Forelimb muscle (tissue), 1 donor: Measurements from ENCODE around the gene PP2D1. TPM values are rescaled to one million over a fixed set of nuclear protein-coding genes. Genes with fewer than 3 reads are reported as not detected.
"Not testable (repeated sequence)": the region's sequence is repeated elsewhere in the genome, so short reads cannot be mapped to it uniquely, and the experiment has no call there.

ENCODE experiments used
- DNase-seq: peaks from one replicate; pipeline ENCODE4 v3.0.0-alpha.2; 2013; ENCODE audit warnings: low read depth
- polyA plus RNA-seq: library from polyadenylated mRNA; unstranded; fragments of 120-200 nt; gene quantifications from one replicate; pipeline ENCODE4 v1.2.1, GENCODE V29; 2013; ENCODE audit not compliant: insufficient read length

PP2D1 gene
- polyA plus RNA-seq, 1 donor, result 0.39 TPM

DNA sequence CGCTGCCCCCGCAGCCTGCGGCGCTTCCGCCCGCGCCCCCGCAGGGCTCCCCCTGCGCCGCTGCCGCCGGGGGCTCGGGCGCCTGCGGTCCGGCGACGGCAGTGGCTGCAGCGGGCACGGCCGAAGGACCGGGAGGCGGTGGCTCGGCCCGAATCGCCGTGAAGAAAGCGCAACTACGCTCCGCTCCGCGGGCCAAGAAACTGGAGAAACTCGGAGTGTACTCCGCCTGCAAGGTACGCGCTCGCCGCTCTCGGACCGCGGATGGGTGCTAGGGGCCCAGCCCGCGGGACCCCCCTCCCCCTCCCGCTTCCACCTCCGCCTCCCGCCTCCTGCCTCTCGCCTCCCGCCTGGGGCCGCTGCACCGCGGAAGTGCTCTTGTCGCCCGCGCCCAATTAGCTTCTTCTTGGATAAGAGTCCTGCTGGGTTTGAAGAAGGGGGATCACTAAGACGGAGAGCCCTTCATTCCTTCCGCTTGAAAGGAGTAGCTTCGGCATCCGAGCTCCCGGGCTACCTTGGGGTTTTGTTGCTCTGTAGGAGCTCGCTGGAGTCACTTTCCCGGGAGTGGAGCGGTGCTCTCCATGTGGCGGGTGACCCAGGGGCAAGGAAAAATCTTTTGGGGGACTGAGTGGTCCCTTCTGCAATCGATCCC lies 28.6 kb upstream of the PP2D1 start:
- peak; percentile 44 for DNase-seq

- no peak for DNase-seq
These were observed 27.9 kb upstream of the PP2D1 start, which contains the start of gene KAT2B for GRCh38 chr3:20039765-20040547. Gene KAT2B (plus strand): TSS chr3:20040446. CDS start chr3:20040478, 32 bp downstream.

DNA sequence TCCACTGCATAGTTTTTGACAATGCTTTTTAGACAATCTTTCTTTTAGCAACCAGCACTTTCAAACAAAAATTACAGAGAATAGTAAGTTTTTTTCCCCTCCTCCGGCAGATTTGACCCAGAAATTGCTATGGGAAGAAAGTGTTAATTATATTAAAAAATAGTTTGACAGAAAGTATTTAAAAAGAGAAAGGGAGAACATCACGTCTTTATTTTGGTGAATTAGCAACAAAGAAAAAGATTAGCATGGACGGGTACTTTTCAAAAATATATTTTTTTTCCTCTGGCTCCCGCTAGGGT lies 27.4 kb upstream of the PP2D1 start:
- DNase-seq, result no peak

GRCh38 chr3:20038699-20039465 lies 26.8 kb upstream of the PP2D1 start:
- DNase-seq, result no peak

- no peak for DNase-seq
These were observed 25.4 kb upstream of the PP2D1 start for GRCh38 chr3:20037255-20037996.

- no peak for DNase-seq
These were observed 23.0 kb upstream of the PP2D1 start for GRCh38 chr3:20035019-20035418.

DNA sequence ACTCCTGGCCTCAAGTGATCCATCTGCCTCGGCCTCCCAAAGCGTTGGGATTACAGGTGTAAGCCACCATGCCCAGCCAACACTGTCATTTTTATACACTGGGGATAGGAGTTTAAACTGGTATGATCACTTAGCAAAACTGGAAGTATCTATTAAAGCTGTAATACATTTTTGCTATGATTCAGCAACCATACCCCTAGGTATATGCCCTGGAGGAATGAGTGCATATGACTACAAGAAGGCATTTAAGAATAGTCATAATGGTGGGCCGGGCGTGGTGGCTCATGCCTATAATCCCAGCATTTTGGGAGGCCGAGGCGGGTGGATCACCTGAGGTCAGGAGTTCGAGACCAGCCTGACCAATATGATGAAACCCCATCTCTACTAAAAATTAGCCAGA lies 19.9 kb upstream of the PP2D1 start:
- not testable (repeated sequence) for DNase-seq

GRCh38 chr3:20028905-20029331 lies 16.9 kb upstream of the PP2D1 start:
- no peak for DNase-seq

DNA sequence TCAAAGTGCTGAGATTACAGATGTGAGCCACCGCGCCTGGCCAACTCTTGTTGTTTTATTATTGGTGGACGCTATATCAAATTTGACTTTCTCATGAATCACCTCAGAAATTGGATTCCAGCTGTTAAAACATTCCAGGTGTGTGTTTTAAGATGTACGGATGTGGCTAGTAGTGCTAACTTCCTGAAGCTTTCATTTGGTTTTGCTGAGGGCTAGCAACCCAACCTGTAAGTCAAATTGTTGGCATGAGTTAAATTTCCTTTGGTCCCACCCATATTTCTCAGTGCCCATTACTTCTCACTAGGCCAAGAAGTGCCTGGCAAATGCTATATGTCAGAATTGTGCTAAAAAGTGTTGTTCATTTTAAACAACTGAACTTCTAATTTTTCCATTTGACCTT lies 15.1 kb upstream of the PP2D1 start:
- DNase-seq, result no peak

DNA sequence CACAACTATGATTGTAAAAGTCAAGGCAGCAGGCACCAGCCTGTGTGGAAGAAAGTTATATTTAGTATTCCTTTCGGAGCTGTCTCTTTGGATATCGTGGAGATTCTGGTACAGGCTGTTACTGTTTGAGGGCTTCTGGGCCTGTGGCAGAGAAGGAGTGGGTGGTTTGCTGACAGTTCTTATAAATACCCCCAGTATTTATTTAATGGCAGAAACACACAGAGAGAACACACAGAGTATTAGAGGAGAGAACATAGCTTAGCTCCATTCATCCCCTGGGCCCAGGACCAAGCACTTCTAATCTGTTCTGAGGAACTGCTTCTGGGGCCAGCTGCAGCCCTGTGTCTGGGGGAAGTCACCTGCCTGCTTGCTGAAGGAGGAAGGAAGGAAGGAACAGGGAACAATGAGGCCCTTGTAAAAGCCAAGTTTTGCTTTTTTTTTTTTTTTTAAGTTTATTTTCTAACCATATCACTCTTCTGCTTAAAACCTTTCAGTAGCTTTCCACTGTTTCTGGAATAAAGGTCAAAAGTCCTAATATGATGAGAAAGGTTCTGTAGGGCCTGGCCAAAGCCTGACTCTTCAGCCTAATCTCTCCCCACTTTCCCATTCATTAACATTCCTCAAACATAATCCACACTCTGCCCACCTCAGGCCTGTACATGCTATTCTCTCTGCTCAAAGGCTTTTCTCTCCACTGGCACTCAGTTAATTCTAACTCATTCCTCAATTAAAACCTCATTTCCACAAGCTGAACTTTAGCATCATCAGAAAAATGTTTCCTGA lies 11.8 kb upstream of the PP2D1 start:
- no peak for DNase-seq

- DNase-seq, result no peak
These were observed 11.0 kb upstream of the PP2D1 start for GRCh38 chr3:20022954-20023622.

- DNase-seq, result not testable (repeated sequence)
These were observed 4.0 kb upstream of the PP2D1 start for GRCh38 chr3:20016076-20016475.

- no peak for DNase-seq
These were observed 3.5 kb upstream of the PP2D1 start for GRCh38 chr3:20015525-20015924.

DNA sequence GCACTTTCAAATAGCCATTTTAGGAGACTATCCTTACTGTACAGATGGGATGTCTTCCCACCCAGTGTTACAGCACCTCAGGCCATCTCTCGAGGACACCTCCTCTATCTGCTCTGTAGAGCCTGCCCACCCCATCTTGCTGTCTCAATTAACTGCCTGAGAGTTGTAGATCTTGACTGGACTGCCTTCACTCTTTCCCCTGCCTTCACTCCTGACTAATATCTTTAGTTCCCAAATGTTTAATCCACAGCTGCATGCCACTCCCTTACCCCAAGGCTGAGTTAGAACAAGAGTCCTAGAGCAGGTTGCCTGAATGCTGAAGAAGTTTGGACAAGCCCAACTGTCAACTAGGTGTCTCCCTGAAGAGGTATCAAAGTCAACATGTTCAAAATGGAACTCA lies 1.3 kb upstream of the PP2D1 start:
- DNase-seq, result no peak

DNA sequence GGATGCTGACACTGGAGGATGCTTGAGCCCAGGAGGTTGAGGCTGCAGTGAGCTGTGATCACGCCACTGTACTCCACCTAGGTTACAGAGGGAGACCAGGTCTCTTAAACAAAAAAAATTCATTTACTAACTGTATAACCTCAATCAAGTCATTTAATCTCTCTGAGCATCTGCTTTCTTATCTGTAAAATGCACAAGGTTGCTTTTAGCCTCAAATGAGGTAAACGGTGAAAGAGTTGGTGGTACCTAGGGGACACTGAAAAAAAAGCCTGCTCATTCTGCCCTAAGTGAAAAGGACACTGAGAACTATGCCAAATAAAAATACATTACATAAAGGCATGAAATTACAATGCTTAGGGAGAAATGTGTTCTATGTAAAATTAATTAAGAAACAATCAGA lies 3.4 kb downstream of the PP2D1 start:
- no peak for DNase-seq

DNA sequence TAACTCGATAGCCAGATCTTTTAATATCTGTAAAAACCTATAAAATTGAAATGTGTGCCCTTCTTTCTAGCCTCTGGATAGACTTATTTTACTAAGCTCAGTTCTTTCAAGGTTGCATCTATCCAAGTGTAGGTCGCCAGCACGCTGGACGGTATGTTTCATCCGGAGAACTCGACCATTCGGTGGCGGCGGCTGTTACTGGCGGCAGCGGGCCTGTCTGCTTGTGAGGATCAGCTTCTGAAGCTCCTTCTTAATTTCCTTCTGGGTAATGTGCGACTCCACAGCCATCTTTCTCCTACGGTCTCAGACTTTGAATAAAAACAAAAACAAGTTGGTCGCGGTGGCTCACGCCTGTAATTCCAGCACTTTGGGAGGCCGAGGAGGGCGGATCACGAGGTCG lies 4.1 kb downstream of the PP2D1 start:
- DNase-seq, result no peak

DNA sequence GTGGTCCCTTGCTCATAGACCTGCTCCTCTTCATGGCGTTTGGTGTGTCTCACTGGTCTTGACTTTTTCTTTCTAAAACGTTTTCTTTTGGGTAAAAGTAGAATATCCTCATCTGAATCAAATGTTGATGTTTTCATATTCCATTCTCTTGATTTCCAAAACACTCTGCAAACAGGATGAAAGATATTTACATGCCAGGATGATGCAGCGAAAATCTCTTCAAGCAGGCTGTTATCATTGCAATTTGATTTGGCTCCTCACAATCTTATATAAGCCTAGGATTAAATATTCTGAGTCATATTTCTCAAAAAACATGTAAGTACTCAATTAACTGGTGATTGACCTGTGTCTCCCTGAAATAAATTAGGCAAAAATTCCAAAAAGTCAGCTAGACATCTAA lies 10.1 kb downstream of the PP2D1 start:
- no peak for DNase-seq

DNA sequence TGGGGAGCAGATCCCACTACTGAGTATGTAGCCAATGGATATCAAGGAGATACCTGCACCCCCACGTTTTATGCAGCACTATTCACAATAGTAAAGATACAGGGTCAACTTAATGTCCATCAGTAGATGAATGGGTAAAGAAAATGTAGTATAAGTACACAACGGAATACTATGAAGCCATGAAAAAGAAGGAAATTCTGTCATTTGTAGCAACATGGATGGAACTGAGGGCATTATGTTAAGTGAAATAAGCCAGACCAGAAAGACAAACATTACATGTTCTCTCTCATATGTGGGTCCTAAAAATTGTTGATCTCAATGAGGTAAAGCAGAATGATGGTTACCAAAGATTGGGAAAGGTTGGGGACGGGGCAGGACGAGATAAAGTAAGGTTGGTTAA lies 14.6 kb downstream of the PP2D1 start:
- no peak for DNase-seq

DNA sequence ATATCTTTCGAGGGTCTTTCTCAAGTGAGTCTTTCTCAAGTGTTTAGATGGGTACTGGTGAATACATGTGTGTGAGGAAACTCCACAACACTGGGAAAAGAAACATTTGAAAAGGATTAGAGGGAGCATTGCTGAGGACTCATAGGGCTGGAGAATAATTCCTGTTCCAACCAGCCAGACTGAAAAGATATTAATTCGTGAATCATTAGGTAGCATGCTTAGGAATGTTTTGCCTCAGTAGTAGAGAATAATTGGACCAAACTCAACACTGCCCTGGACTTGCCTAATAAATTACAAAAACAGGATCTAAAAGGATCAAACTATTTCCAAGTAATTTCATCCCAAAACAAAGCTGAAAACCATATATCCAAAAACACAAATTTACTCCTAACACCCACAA lies 17.3 kb downstream of the PP2D1 start:
- DNase-seq, result peak; percentile 9

DNA sequence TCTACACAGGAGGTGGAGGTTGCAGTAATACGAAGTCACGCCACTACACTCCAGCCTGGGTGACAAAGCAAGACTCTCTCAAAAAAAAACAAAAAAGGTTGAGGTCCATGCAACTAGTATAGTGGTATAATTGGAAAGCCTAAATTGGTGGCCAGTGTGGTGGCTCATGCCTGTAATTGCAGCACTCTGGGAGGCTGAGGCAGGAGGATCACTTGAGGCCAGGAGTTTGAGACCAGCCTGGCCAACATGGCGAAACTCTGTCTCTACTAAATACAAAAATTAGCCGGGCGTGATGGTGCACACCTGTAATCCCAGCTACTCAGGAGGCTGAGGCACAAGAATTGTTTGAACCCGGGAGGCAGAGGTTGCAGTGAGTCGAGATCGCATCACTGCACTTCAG lies 23.2 kb downstream of the PP2D1 start:
- not testable (repeated sequence) for DNase-seq

DNA sequence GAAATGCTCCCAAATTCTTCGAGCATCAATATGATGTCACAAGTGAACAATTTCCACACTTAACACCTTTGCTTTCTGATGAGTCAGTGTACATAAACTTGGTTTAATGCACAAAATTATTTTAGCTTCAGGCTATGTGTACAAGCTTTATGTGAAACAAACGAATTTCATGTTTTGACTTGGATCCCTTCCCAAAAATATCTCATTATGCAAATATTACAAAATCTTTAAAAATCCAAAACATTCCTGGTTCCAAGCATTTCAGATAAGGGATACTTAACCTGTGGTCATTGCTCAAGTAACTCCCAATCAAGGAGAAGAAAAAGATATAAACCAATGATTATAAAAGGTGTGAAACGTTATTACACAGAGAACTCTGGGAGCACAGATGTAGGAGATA lies 40.0 kb downstream of the PP2D1 start:
- DNase-seq, result no peak
